NB4 (cell line): ENCODE results near the gene EXOC3L2.

ENCODE experiments used
- MYC ChIP-seq: IDR thresholded peaks from 2 replicates; pipeline ENCODE4 v1.6.1; 2011; ENCODE audit warnings: low read depth, low read length
- POLR2A ChIP-seq: IDR thresholded peaks from 2 replicates; pipeline ENCODE4 v1.6.1; 2011; ENCODE audit warnings: mild to moderate bottlenecking; ENCODE audit not compliant: insufficient read length; ENCODE audit errors: extremely low read depth
- TF ChIP-seq, protein P1 (sequence below): IDR thresholded peaks from one replicate; pipeline ENCODE4 v1.5.1; 2012; ENCODE audit warnings: low read depth, low read length

DNA sequence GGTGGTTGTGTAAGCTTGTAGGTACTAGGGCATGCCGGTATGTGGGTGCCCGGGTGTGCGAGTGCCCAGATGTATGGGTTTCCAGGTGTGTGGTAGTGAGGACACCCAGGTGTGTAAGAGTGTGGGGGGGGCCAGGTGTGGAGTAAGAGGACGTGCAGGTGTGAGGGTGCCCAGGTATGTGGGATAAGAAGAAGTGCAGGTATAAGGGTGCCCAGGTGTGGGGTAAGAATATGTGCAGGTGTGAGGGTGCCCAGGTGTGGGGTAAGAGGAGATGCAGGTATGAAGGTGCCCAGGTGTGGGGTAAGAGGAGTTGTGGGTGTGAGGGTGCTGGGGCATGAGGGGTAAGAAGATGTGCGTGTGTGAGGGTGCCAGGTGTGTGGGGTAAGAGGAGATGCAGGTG is 20.2 kb upstream of the EXOC3L2 start:
- TF ChIP-seq, protein P1, sequence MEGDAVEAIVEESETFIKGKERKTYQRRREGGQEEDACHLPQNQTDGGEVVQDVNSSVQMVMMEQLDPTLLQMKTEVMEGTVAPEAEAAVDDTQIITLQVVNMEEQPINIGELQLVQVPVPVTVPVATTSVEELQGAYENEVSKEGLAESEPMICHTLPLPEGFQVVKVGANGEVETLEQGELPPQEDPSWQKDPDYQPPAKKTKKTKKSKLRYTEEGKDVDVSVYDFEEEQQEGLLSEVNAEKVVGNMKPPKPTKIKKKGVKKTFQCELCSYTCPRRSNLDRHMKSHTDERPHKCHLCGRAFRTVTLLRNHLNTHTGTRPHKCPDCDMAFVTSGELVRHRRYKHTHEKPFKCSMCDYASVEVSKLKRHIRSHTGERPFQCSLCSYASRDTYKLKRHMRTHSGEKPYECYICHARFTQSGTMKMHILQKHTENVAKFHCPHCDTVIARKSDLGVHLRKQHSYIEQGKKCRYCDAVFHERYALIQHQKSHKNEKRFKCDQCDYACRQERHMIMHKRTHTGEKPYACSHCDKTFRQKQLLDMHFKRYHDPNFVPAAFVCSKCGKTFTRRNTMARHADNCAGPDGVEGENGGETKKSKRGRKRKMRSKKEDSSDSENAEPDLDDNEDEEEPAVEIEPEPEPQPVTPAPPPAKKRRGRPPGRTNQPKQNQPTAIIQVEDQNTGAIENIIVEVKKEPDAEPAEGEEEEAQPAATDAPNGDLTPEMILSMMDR, result no peak
- TF ChIP-seq MYC, result no peak
- no peak for TF ChIP-seq POLR2A
